Tibial nerve (tissue), 3 donors: Measurements from ENCODE around the gene PAQR3.
"Not testable (repeated sequence)": the region's sequence is repeated elsewhere in the genome, so short reads cannot be mapped to it uniquely, and the experiment has no call there.

Experiments
- POLR2A ChIP-seq, 2 donors: fragments of 450-650 bp; IDR thresholded peaks; one replicate each; pipeline ENCODE4 v1.6.1; 2017; ENCODE audit warnings: antibody characterized with exemption in 2 of 2, mild to moderate bottlenecking in 2 of 2, moderate library complexity in 2 of 2
- TF ChIP-seq, protein P1 (sequence below), 5 experiments: fragments of 200-600 bp in 3 of 5; fragments of 450-650 bp in 2 of 5; sonication (generic) in 3 of 5; IDR thresholded peaks; one replicate each; pipeline ENCODE4 v1.5.1; 2016 to 2019; ENCODE audit warnings: antibody characterized with exemption in 5 of 5, mild to moderate bottlenecking in 3 of 5, moderate library complexity in 2 of 5

DNA sequence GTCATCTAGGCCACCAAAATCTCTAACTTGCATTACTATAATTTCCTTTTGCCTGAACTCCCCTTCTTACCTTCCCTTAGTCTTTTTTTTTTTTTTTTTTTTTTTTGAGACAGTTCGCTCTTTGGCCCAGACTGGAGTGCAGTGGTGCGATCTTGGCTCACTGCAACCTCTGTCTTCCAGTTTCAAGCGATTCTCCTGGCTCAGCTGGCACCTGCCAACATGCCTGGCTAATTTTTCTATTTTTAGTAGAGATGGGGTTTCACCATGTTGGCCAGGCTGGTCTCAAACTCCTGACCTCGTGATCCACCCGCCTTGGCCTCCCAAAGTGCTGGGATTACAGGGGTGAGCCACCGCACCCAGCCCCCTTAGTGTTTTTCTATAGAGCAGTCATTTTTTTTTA, 30.3 kb downstream of the PAQR3 start:
- not testable (repeated sequence) for TF ChIP-seq POLR2A (IDR thresholded peaks at IDR 0.05)
- TF ChIP-seq, protein P1, sequence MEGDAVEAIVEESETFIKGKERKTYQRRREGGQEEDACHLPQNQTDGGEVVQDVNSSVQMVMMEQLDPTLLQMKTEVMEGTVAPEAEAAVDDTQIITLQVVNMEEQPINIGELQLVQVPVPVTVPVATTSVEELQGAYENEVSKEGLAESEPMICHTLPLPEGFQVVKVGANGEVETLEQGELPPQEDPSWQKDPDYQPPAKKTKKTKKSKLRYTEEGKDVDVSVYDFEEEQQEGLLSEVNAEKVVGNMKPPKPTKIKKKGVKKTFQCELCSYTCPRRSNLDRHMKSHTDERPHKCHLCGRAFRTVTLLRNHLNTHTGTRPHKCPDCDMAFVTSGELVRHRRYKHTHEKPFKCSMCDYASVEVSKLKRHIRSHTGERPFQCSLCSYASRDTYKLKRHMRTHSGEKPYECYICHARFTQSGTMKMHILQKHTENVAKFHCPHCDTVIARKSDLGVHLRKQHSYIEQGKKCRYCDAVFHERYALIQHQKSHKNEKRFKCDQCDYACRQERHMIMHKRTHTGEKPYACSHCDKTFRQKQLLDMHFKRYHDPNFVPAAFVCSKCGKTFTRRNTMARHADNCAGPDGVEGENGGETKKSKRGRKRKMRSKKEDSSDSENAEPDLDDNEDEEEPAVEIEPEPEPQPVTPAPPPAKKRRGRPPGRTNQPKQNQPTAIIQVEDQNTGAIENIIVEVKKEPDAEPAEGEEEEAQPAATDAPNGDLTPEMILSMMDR (IDR thresholded peaks at IDR 0.05): not testable (repeated sequence)
